ENCODE results near the gene ANO4.

DNA sequence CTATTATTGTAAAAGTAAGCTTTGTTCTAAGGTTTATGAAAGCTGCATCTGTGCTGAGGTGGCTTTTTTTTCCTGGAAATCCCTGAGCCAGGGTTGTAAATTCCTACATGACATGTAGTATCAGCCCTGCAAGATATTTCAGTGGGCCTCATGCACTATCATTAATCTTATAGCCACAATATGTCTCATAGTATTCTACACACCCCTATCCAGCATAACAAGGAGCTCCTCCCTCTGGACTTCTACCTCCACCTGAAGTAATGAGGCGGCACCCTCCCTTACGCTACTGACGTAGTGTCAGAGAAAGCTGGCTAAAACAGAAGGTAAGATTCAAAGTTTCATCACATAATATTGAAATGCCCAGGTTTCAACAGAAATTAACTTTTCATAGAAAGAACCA lies 380.0 kb downstream of the ANO4 start:
- TF ChIP-seq, protein P1, sequence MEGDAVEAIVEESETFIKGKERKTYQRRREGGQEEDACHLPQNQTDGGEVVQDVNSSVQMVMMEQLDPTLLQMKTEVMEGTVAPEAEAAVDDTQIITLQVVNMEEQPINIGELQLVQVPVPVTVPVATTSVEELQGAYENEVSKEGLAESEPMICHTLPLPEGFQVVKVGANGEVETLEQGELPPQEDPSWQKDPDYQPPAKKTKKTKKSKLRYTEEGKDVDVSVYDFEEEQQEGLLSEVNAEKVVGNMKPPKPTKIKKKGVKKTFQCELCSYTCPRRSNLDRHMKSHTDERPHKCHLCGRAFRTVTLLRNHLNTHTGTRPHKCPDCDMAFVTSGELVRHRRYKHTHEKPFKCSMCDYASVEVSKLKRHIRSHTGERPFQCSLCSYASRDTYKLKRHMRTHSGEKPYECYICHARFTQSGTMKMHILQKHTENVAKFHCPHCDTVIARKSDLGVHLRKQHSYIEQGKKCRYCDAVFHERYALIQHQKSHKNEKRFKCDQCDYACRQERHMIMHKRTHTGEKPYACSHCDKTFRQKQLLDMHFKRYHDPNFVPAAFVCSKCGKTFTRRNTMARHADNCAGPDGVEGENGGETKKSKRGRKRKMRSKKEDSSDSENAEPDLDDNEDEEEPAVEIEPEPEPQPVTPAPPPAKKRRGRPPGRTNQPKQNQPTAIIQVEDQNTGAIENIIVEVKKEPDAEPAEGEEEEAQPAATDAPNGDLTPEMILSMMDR (tag by site-specific recombination; IDR thresholded peaks at IDR 0.05): no peak
- TF ChIP-seq TCF7L2 (IDR thresholded peaks at IDR 0.05; ENCODE audit: borderline replicate concordance, low read depth, low read length) (no peak), SP2 (tag by site-specific recombination; IDR thresholded peaks at IDR 0.05) (no peak), KLF8 (tag by site-specific recombination; IDR thresholded peaks at IDR 0.05) (no peak), ZNF311 (tag by site-specific recombination; IDR thresholded peaks at IDR 0.05; ENCODE audit: borderline replicate concordance) (no peak), WT1 (tag by site-specific recombination; IDR thresholded peaks at IDR 0.05) (no peak), ZNF843 (tag by site-specific recombination; IDR thresholded peaks at IDR 0.05) (no peak)
- TF ChIP-seq, protein P2, sequence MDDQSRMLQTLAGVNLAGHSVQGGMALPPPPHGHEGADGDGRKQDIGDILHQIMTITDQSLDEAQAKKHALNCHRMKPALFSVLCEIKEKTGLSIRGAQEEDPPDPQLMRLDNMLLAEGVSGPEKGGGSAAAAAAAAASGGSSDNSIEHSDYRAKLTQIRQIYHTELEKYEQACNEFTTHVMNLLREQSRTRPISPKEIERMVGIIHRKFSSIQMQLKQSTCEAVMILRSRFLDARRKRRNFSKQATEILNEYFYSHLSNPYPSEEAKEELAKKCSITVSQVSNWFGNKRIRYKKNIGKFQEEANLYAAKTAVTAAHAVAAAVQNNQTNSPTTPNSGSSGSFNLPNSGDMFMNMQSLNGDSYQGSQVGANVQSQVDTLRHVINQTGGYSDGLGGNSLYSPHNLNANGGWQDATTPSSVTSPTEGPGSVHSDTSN (CRISPR knock-in tag; IDR thresholded peaks at IDR 0.05): no peak

Measured in HEK293 (cell line).